NCI-H2227 treated with DMSO at 0.1 percent for 48 hours (cell line): ENCODE results near the gene MSH3.

Source experiments
- DNase-seq: peaks from one replicate; lab custom pipeline; 2025; lab: John Stamatoyannopoulos, UW

MSH3 gene

GRCh38 chr5:80905405-80905804 is 251.0 kb downstream of the MSH3 start:
- no peak for DNase-seq

- DNase-seq, result no peak
Observed at GRCh38 chr5:80912479-80912878, 258.0 kb downstream of the MSH3 start.

GRCh38 chr5:80915716-80916115 is 261.3 kb downstream of the MSH3 start:
- DNase-seq, result no peak

- DNase-seq, result no peak
Observed at GRCh38 chr5:80916676-80917075, 262.2 kb downstream of the MSH3 start.

GRCh38 chr5:80917631-80918030 is 263.2 kb downstream of the MSH3 start:
- DNase-seq, result no peak

GRCh38 chr5:80919678-80920196 is 265.3 kb downstream of the MSH3 start:
- no peak for DNase-seq

- DNase-seq, result no peak
Observed at GRCh38 chr5:80920333-80920732, 265.9 kb downstream of the MSH3 start.

GRCh38 chr5:80921026-80921425 is 266.6 kb downstream of the MSH3 start:
- DNase-seq, result no peak

- no peak for DNase-seq
Observed at GRCh38 chr5:80925931-80926330, 271.5 kb downstream of the MSH3 start.
